GM19455 (cell line): Measurements from ENCODE around the gene COL23A1.
"Not testable (repeated sequence)": the region's sequence is repeated elsewhere in the genome, so short reads cannot be mapped to it uniquely, and the experiment has no call there.

ENCODE experiments used
- ATAC-seq: cut with Tn5 transposase; IDR thresholded peaks from one replicate; pipeline ENCODE4 v1.9.1; 2021; ENCODE audit not compliant: unreplicated experiment

The COL23A1 gene

GRCh38 chr5:178511172-178511571 is 79.0 kb downstream of the COL23A1 start:
- ATAC-seq = no peak

GRCh38 chr5:178509491-178510057 is 80.6 kb downstream of the COL23A1 start:
- ATAC-seq = no peak

- no peak for ATAC-seq
These were observed 82.9 kb downstream of the COL23A1 start for GRCh38 chr5:178507151-178507932.

- no peak for ATAC-seq
These were observed 84.4 kb downstream of the COL23A1 start for GRCh38 chr5:178505639-178506407.

- no peak for ATAC-seq
These were observed 85.7 kb downstream of the COL23A1 start for GRCh38 chr5:178504340-178504960.

- ATAC-seq = no peak
These were observed 87.6 kb downstream of the COL23A1 start for GRCh38 chr5:178502401-178503100.

GRCh38 chr5:178499352-178499751 is 90.8 kb downstream of the COL23A1 start:
- ATAC-seq = no peak

GRCh38 chr5:178496642-178497041 is 93.6 kb downstream of the COL23A1 start:
- no peak for ATAC-seq

GRCh38 chr5:178496214-178496613 is 94.0 kb downstream of the COL23A1 start:
- ATAC-seq = no peak

GRCh38 chr5:178495706-178496105 is 94.5 kb downstream of the COL23A1 start:
- ATAC-seq = no peak

- no peak for ATAC-seq
These were observed 97.9 kb downstream of the COL23A1 start for GRCh38 chr5:178492278-178492677.

- no peak for ATAC-seq
These were observed 99.1 kb downstream of the COL23A1 start for GRCh38 chr5:178490935-178491652.

- ATAC-seq = no peak
These were observed 100.8 kb downstream of the COL23A1 start for GRCh38 chr5:178489271-178489976.

- no peak for ATAC-seq
These were observed 101.5 kb downstream of the COL23A1 start for GRCh38 chr5:178488696-178489095.

- ATAC-seq = no peak
These were observed 102.1 kb downstream of the COL23A1 start for GRCh38 chr5:178487911-178488600.

GRCh38 chr5:178486878-178487512 is 103.2 kb downstream of the COL23A1 start:
- ATAC-seq = not testable (repeated sequence)

- ATAC-seq = no peak
These were observed 104.0 kb downstream of the COL23A1 start for GRCh38 chr5:178486239-178486641.

GRCh38 chr5:178483620-178484019 is 106.6 kb downstream of the COL23A1 start:
- no peak for ATAC-seq
